ENCODE measurements around the gene SEMA6A.

SEMA6A gene, protein sequence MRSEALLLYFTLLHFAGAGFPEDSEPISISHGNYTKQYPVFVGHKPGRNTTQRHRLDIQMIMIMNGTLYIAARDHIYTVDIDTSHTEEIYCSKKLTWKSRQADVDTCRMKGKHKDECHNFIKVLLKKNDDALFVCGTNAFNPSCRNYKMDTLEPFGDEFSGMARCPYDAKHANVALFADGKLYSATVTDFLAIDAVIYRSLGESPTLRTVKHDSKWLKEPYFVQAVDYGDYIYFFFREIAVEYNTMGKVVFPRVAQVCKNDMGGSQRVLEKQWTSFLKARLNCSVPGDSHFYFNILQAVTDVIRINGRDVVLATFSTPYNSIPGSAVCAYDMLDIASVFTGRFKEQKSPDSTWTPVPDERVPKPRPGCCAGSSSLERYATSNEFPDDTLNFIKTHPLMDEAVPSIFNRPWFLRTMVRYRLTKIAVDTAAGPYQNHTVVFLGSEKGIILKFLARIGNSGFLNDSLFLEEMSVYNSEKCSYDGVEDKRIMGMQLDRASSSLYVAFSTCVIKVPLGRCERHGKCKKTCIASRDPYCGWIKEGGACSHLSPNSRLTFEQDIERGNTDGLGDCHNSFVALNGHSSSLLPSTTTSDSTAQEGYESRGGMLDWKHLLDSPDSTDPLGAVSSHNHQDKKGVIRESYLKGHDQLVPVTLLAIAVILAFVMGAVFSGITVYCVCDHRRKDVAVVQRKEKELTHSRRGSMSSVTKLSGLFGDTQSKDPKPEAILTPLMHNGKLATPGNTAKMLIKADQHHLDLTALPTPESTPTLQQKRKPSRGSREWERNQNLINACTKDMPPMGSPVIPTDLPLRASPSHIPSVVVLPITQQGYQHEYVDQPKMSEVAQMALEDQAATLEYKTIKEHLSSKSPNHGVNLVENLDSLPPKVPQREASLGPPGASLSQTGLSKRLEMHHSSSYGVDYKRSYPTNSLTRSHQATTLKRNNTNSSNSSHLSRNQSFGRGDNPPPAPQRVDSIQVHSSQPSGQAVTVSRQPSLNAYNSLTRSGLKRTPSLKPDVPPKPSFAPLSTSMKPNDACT

GRCh38 chr5:116574367-116575325 is at the start of gene SEMA6A:
Gene SEMA6A (minus strand): TSS chr5:116574823. CDS start chr5:116504944, 69,879 bp downstream.
- in situ Hi-C loops (cut with MboI; ENCODE audit: low sequenced_read_pairs) = no loop called here

- in situ Hi-C loops (cut with MboI; ENCODE audit: low sequenced_read_pairs) = no loop called here
Observed at GRCh38 chr5:116622375-116623050, 47.9 kb upstream of the SEMA6A start.

DNA sequence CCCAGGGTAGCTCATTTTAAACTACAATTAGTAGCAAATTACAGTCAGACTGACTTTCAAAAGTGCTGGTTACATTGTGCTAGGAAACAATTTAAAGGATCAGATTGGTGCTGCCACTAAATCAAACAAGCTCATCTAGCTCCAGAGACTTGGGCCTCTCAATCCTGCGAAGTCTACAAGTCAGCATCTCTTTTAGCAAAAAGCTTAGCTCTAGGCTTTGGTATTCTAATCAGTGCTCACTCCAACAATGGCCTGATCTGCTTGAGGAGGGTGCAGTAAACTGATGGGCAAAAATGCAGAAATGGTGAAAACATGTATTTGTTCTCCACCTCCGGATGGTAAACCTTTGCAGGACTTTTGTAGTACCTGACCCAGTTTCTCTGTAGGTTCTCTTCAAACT is 47.0 kb upstream of the SEMA6A start:
- in situ Hi-C loops (cut with MboI; ENCODE audit: low sequenced_read_pairs) = no loop called here

DNA sequence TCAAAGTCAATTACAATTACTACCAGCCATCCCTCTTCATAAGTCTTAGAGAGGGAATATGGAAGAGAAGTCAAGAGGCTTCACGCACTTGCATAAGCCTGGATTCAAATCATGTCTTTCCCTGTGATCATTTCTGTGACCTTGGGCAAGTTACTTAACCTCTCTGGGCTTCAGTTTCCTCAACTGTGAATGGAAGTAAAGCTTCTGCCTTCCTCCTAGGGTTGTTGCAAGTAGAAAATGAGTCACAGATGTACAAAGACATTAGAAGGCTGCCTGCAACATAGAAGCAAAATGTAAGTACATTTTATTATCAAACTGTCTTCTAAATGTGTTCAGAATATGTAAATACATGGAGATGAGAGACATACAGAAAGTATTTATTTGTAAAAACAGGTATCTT is 42.3 kb upstream of the SEMA6A start:
- in situ Hi-C loops (cut with MboI; ENCODE audit: low sequenced_read_pairs) = no loop called here

DNA sequence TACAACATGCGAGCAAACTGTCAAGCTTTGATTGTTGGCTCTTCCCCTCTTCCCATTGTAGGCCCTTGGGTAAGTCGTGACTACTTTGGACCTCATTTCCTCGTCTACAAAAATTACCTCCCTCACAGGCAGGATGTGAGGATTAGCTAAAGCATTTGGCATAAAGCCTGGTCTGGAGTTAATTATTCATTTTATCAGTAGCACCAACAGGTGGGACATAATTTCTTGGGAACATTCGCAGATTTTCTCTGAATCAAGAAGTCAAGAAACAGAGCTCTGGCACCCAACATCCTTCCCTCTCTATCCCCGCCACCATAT is 39.9 kb upstream of the SEMA6A start:
- in situ Hi-C loops (cut with MboI; ENCODE audit: low sequenced_read_pairs) = no loop called here

DNA sequence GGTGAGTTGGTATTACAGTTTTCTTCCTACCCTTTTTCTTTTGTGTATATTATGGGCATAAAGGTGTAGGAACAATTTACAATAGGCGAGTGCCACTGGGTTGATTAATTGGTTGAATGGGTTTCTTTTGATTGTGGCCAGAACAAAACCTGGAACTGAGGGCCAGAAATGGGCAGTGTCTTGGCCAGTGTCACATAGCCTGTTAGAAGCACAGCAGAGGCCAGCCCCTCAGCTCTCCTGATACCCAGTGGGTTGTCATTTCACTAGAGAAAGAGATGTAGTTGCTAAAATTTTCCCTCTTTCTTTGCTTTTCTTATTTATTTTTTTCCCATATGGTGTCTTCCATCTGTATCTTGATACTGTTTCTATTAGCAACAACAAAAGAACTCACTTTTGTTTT is 38.8 kb upstream of the SEMA6A start:
- in situ Hi-C loops (cut with MboI; ENCODE audit: low sequenced_read_pairs) = no loop called here

GRCh38 chr5:116612431-116612830 is 37.8 kb upstream of the SEMA6A start:
- in situ Hi-C loops (cut with MboI; ENCODE audit: low sequenced_read_pairs) = no loop called here

DNA sequence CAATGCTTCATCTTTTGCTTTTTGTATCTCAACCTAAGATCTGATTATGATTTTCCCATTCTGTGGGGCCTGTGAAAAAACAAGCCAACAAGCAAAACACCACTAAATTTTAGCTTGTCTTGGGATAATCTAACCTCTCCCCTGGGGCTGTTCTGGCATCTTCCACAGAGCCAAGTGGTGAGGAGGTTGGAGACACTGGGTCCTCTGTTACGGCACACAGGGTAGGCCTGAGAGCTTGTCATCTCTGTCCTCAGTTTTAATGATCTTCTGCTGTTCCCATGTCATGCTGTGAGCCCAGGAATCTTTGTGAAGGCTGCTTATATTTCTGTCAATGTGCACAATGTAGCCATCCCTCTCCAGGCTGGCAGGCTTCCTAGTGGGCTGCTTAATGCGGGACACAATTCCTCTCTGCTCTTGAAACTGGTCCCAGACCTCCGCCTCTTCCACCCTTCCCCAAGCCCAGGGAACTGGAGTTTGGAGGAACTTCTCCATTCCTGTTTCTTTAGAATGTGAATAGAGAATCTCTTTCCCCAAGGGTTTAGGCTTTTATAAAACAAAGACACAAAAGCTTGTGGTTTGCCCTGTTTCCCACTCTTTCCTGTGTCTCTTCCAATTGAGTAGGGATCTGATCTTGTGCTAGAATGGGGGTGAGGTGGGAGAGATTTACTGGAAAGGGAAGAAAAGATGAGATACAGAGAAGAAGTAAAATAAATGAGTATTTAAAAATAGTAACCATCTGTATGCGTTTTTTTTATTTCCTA is 30.9 kb upstream of the SEMA6A start:
- in situ Hi-C loops (cut with MboI; ENCODE audit: low sequenced_read_pairs) = no loop called here

DNA sequence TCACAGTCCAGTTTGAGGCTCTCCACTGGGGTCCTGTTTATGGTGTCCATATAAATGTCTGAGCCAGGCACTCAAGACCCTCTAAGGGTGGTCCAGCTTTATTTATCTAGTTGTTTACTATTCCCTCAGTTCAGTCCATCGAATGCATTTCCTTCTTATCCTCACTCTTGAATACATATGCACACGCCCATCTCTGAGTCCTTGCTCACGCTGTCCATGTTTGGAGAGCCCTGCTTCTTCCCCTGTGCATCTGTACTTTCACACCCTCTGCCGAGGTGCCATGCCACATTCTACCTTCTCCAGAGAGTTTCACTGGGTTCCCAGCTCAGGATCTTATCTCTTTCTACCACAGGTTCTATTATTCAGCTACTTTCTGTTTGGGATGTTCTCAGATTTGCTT is 30.2 kb upstream of the SEMA6A start:
- in situ Hi-C loops (cut with MboI; ENCODE audit: low sequenced_read_pairs) = no loop called here

GRCh38 chr5:116600876-116601275 is 26.3 kb upstream of the SEMA6A start:
- in situ Hi-C loops (cut with MboI; ENCODE audit: low sequenced_read_pairs) = no loop called here

GRCh38 chr5:116598911-116599310 is 24.3 kb upstream of the SEMA6A start:
- in situ Hi-C loops (cut with MboI; ENCODE audit: low sequenced_read_pairs) = no loop called here

GRCh38 chr5:116595498-116595897 is 20.9 kb upstream of the SEMA6A start:
- in situ Hi-C loops (cut with MboI; ENCODE audit: low sequenced_read_pairs) = no loop called here

DNA sequence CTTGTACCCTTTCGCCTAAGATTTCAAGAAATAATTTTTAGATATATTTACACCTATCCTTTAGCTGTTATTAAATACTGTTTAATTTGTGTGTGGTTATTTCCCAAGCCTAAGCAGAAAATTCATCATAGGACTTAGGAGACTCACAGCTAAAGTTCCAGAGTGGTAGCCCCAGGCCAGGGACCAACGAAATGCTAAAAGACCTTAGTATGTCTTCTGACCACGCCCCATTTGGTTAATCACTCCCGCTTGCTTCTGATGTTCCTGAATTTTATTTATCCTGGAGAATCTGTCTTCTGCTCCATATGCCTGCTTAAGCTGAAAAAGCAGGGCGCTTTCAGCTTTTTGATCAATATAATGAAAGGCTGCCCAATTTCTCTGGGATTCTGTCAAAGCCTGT is 18.7 kb upstream of the SEMA6A start:
- in situ Hi-C loops (cut with MboI; ENCODE audit: low sequenced_read_pairs) = no loop called here

GRCh38 chr5:116585227-116585626 is 10.6 kb upstream of the SEMA6A start:
- in situ Hi-C loops (cut with MboI; ENCODE audit: low sequenced_read_pairs) = no loop called here

GRCh38 chr5:116583862-116584222 is 9.2 kb upstream of the SEMA6A start:
- in situ Hi-C loops (cut with MboI; ENCODE audit: low sequenced_read_pairs) = no loop called here

DNA sequence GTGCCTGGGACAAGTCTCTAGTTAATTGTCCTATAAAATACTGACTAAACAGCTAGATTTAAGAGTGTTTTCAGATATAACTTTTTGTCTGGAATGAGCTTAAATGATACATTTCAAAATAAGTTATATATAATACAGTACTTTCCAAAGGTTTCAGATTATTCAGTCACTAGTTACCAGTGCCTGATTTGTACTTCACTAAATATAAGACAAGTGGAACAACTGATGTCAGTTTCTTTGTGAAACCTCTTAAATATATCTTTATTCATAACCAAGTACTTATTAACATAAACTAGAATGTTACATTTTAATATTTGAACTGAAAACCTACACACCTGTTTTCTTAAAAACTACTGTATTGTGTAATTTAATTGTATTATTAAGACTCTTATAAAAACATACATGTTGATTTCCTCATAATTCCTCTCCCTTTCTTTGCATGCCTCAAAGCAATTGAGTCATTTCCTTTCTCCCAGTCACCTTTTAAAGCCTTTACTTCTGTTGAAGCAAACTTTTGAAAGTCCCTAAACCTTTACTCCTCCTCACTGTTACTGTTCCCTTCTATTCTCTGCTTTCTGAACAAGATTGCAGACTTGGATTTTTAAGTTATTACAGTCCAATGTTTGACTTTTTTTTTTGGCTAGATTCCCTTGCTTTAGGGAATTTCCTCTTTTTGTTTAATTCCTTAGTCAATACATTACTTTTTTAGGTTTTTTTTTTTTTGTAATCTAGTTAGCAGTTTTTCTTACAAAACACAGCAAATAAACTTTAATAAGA is 8.7 kb upstream of the SEMA6A start:
- in situ Hi-C loops (cut with MboI; ENCODE audit: low sequenced_read_pairs) = no loop called here

DNA sequence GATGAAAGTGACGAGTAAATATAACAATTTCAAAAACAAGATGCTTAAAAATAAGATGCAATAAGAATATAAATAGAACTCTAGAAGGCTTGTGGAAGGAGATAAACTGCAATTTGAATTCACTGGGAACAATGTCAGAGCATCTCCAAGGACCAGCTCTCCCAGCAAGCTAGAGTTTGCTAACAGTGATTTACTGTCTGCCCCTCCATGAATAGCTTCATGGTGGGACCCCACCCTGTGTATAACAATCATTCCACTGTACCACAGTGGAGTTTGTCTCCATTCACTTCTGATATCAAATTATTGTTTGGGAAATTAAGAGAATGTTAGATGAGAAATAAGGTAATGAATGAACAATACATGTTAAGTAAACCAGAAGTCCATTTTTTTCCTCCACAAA is 7.3 kb upstream of the SEMA6A start:
- in situ Hi-C loops (cut with MboI; ENCODE audit: low sequenced_read_pairs) = no loop called here

GRCh38 chr5:116579144-116579543 is 4.5 kb upstream of the SEMA6A start:
- in situ Hi-C loops (cut with MboI; ENCODE audit: low sequenced_read_pairs) = no loop called here

DNA sequence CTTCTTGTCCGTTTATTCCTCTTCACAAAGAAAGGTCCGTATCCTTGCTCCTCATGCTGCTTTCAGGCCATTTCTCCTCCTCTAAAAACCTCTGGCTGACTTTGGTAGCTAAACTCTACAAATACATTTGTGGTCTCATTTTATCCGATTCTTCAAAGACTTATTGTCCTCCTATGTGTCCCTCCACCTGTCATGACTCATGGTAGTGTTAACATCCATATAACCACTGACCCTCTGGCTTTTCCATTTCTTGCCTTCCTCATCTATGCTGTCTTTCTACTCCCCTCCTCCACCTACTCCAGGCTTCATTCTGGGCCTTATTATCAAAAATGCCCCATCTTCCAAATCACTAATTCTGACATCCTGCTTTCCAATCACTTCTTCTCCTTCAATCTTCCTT is 4.1 kb upstream of the SEMA6A start:
- in situ Hi-C loops (cut with MboI; ENCODE audit: low sequenced_read_pairs) = no loop called here
